GM21447 (cell line): ENCODE data around the gene RPH3AL.
"Not testable (repeated sequence)": the region's sequence is repeated elsewhere in the genome, so short reads cannot be mapped to it uniquely, and the experiment has no call there.

Experiments used
- ATAC-seq: cut with Tn5 transposase; IDR thresholded peaks from one replicate; pipeline ENCODE4 v1.9.1; 2021; ENCODE audit not compliant: unreplicated experiment

The RPH3AL gene

DNA sequence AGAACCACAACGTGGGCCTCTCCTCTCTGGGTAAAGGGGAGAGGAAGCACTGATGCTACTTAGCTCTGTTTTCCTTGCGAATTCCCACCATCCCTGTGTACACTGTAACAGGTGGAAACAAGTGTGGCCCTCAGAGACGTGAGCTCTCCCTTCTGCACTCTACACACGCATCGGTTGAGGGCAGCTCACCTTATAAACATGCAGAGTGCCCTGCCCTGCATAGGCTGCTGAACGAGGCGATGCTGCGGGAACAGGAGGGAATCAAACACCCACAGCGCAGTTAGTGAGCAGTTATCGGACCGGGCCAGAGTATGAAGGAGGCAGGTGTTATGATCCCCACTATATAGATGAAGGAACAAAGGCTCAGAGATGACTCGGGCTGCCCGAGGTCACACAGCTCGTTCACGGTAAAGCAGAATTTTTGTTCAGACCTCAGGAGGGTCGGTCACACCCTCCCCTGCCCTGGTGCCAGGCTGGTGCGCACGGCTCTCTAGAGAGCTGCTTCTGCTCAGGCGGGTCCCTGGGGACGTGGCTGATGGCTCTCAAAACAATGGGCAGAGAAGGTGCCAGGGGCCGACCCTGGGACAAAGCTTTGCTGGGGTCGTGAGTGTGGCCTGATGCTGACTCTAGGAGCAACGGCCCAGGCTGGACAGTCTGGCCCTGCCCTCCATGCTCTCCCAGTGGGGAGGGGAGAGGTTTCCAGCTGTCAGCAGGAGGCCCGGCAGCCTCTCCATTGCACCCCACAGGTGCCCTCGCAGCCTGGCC is 68.5 kb downstream of the RPH3AL start:
- no peak for ATAC-seq

DNA sequence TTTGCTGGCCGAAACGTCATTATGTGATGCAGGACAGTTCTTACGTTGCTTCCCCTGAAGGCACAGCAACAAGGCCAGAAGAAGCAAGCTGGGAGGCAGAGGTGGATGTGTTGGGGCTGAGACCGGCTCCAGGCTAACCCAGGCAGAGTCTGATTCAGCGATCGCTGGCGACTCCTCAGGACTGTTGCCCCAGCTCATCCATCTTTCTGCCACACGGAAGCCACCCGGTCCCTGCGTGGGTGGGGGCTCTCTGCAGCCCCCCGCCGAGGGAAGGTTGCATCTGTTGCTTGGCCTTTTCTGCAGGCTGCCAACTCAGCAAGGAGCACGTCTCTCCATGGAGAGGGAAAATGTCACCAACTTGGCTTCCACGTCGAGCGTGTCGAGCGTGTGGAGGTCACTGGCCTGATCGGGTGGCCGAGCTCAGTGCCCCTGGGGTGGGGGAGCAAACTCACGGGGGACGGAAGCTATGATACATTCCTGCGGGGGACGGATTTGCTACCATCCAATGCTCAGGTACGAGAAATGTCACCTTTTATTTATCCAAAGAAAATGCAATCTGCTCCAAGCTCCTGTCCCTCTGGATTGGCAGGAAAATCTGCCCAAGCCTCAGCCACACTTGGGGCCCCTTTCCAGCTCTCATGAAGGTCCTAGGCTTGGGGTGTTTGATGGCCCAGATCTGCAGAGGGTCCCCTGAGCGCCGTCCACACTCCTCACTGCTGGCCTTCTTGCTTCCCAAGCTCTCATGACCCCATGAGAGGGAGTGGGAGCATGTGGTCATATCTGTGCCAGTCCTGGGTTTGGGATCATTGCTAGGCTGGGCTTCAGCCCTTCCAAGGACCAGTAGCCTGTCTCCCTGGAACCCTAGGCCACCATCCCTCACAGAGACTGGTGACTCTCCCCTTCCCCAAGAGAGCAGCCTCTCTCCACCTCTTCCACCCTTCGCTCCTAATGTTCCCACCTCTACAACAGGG is 69.4 kb downstream of the RPH3AL start:
- no peak for ATAC-seq

DNA sequence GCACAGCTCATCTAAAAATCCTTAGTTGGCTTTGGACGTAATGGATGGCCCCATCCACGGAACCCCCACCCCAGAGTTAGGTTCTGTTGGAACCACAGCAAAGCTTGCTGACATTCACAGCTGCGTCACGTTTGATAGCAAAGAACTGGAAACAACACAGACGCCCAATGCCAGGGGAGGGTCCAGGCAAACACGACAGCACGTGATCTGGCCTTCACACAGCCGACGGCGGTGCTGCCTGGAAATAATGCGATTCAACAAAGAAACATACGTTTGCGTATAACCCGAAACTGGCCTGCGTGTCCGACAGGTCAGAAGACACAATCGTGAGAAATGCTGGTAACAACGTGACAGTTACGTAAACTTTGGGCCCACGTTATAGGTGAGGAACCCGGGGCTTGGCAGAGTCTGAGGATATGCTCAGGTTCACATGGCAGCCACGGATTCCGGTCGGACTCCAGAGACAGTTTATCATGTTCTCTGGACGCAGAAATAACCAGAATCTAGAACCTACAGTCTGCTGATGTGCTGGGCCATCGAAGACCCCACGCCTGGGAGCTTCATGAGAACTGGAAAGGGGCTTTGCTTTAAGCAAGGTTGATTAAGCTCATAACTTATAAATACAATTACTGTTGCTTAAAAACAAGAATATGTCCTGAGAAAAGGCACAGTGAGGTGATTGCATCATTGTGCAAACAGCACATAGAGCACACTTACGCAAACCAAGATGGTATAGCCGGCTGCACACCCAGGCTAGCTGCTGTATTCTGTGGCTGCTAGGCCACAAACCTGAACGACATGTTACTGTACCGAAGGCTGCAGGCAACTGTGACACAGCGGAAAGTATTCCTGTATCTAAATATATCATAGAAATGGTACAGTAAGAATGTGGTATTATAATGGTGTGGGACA is 70.4 kb downstream of the RPH3AL start:
- ATAC-seq, result no peak

DNA sequence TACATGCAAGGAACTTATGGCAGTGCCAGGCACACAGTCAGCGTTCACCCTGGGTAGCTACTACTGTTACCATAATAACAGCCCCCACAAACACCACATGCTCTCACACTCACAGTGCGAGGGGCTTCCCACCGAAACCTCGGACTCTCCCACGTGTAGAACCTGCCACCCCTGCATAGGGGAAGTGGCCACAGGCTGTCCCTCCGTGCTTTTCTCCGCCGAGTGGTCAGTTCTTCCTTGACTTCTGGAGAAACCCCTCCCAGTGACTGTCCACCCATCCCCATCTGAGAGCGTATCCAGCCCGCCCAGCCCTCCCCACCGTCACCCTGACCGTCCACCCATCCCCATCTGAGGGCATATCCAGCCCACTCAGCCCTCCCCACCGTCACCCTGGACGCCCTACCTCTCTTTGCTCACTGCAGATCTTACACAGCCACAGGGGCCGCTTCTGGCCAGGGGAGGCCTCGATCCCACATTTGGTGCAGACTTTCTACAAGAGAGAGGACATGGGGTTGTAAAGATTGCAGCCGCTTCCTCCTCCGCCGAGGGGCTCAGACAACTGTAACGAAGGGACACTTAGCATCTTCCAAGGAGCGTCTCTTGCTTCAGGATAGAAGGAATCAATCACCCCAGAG is 71.1 kb downstream of the RPH3AL start:
- ATAC-seq, result no peak

DNA sequence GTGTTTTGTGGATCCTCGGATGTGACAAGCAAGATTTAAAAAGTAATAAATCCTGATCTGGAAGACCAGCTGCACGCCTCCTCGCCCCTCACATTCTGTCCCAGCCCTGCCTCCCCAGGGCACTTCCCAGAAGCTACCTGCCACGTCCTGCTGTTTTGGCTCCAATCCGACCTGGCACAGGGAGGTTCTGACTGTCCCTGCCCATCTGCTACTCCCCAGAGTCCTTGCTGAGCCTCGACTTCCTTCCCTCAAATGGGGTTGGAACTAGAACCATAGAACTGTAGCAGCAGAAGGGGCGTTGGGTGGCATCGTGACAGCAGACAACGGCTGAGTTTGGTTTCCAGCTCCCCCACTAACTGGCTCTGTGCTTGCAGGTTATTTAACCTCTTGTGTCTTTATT is 71.7 kb downstream of the RPH3AL start:
- ATAC-seq, result no peak

DNA sequence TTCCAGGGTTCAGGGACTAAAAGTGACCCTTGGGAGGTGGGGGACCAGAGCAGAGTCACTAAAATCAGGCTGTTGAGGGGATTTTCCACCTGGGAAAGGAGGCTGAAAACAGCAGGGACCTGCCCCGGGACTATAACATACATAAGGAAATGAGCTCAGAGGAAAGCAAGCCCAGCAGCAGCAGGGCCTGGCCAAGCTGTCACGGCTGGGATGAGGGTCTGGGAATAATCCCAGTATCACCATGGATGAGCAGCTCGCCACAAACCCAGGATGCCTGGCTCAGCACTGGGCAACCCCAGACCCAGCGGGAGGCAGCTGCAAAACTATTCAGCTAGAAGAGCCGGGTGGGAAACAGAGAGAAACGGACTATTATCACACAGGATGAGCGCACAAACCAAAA is 72.4 kb downstream of the RPH3AL start:
- ATAC-seq, result no peak

DNA sequence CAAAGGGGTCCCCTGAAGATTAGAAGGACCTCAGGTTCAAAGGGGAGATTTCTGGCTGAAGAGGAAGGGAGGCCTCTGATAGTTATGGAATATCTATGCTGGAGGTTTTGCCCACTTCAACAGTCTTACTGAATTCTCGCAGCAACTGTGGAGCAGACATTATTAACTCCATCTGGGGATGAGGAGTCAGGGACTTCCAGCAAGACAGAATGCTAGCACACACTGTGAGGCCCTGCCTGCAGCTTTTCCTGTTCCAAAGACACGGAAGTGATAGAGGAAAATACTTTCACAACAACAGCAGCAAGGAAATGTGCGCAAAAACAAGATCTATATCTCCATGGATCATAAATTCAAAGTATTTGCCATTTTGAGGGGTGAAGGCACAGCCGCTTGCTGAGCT is 72.8 kb downstream of the RPH3AL start:
- ATAC-seq, result no peak

DNA sequence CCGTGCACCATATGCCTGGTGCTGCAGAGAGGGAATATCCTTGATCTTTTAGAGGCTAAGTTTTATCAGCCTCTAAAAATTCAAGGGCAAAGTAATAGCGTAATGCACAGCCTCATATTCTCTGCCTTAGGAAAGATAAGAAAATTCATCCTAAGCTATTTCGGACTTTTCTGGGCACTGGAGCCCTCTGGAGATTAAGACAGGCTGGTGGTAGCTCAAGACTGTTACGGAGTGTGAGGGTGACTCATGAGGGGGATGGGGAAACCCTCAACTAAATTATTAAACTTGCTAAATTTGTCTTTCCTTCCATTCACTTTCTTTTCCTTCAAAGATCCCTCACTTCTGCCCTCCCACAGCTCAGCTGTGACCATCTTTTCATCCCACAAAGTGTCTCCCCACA is 73.3 kb downstream of the RPH3AL start:
- no peak for ATAC-seq

DNA sequence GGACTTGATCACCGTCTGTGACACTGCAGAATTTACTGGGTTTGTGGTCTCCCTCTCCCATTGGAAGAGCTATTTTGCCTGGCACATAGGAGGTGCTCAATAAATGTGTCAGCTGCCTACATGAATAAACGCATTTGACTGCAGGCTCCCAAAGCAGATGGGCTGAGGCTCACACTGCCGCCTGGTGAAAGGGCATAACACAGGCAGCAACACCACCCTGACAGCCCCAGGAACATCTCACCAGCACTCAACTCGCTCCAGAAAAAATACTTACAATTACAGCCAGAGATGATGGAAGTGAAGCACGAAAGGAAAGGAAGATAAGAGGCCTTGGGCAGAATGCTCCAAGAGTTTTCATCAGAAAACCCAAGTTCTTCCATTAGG is 73.9 kb downstream of the RPH3AL start:
- ATAC-seq, result no peak

DNA sequence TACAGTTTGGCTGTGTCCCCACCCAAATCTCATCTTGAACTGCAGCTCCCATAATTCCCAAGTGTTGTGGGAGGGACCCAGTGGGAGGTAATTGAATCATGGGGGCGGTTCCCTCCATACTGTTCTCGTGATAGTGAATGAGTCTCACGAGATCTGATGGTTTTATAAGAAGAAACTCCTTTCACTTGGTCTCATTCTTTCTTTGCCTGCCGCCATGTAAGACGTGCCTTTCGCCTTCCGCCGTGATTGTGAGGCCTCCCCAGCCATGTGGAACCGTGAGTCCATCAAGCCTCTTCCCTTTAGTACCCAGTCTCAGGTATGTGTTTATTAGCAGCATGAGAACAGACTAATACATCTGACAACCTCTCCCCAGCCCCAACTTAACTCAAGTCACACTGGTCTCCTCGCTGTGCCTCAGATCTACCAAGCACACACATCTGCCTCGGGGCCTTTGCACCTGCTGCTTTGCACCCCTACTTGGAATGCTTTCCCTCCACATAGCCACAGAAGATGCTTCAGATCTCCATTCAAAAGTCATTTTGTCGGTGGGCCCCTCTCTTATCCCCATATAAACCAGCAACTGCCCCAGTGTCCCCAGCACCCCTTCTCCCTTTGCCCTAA is 74.4 kb downstream of the RPH3AL start:
- ATAC-seq, result no peak

DNA sequence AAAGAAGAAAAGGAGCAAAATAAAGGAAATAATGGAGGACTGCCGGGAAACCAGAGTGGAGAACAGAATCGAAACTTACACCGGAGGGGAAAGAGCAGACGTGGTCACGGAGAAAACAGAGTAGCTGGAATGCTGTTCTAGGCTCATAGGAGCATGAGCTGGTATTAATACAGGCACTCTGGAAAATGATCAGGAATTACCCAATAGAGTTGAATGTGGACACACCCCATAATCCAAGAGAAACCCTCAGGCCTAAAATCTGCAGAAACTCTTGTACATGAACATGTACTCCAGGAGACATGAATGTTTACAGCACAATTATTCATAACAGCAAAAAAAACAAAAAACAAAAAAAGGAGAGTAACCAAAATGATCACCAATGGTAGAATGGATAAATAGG is 77.7 kb downstream of the RPH3AL start:
- no peak for ATAC-seq

DNA sequence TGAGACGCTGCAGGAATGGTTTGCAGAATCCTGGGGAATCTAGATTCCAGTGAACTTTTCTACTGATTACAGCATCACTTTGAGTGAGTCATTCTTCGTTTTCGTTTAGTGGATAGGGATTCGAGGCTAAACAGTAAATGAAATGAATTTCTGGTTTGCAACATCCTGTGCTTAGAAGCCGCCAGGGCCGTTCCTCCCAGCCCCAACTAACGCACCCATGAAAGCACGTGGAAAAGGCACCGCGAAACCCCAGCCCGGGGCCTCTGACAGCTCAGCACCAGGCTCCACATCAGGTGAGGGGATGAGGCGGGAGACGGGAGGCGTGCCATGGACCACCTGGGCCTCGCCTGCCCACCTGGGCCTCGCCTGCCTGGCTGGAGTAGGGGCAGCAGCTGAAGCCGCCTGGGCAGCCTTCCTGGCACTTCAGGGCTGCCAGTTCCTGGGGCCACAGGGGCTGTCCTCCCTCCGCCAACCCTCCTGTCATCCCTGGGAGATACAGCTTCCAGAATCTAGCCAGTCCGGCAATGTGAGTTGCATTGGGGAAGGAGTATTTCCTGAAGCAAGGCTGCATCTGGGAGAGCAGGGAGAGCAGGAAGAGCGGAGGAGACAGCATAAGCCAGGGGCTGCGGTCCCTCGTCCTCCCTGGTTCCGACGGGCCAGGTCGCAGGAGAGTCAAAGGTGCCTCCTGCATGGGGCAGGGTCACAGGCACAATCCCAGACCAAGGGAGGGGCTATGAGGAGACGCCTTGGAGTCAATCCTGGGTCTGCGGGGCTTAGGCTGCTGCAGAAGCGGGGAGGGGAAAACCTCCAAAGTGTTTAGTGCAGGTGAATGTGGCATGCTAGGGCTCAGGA is 78.4 kb downstream of the RPH3AL start:
- ATAC-seq, result no peak

DNA sequence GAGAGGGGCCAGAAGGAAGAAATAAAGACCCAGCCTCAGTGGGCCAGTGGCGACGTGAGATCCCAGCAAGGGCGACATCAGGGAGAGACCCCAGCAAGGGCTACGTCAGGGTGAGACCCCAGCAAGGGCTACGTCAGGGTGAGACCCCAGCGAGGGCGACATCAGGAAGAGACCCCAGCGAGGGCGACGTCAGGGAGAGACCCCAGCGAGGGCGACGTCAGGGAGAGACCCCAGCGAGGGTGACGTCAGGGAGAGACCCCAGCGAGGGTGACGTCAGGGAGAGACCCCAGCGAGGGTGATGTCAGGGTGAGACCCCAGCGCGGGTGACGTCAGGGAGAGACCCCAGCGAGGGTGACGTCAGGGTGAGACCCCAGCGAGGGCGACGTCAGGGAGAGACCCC is 79.8 kb downstream of the RPH3AL start:
- not testable (repeated sequence) for ATAC-seq

DNA sequence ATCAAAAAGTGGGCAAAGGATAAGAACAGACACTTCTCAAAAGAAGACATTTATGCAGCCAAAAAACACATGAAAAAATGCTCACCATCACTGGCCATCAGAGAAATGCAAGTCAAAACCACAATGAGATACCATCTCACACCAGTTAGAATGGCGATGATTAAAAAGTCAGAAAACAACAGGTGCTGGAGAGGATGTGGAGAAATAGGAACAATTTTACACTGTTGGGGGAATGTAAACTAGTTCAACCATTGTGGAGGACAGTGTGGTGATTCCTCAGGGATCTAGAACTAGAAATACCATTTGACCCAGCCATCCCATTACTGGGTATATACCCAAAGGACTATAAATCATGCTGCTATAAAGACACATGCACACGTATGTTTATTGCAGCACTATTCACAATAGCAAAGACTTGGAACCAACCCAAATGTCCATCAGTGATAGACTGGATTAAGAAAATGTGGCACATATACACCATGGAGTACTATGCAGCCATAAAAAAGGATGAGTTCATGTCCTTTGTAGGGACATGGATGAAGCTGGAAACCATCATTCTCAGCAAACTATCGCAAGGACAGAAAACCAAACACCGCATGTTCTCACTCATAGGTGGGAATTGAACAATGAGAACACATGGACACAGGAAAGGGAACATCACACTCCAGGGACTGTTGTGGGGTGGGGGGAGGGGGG is 80.5 kb downstream of the RPH3AL start:
- not testable (repeated sequence) for ATAC-seq

DNA sequence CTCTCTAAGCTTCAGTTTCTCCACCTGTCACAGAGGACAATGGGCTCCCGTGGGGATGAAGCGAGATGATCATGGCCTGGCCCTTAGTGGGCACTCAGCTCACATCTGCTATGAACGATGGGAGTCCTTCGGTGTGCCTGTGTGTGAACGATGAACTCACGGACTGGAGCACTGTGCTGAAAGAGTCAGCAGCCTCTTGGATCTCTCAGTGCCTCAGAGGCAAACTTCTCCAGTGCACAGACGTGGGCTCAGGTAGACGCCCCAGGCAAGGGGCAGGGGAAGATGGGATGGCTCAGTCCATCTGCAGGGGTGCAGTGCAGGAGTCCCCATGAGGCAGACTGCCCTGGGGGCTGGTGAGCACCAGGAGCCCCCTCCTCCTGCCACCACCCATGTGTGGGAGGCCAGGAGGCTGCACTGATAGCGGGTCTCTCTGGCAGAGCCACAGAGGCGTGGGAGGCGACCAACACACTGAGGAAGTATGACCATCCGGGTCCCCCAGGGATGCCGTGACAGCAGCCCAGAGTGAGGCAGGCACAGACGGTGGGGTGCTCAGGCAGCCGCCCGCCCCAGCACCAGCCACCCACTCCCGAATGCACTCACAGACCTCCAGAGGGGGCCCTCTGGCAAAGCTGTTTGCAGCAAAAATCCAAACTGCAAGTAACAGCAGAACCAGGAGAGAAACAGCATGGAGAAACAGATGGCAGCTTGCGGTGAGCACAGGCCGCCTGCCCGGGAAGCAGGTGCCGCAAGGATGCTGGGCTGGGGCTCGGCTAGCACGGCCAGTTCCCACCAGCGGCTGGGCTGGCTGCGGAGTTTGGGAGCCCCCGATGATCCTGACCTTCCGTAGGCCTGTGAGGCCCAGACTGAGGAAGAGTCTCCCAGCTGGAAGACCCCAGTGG is 82.7 kb downstream of the RPH3AL start:
- no peak for ATAC-seq

DNA sequence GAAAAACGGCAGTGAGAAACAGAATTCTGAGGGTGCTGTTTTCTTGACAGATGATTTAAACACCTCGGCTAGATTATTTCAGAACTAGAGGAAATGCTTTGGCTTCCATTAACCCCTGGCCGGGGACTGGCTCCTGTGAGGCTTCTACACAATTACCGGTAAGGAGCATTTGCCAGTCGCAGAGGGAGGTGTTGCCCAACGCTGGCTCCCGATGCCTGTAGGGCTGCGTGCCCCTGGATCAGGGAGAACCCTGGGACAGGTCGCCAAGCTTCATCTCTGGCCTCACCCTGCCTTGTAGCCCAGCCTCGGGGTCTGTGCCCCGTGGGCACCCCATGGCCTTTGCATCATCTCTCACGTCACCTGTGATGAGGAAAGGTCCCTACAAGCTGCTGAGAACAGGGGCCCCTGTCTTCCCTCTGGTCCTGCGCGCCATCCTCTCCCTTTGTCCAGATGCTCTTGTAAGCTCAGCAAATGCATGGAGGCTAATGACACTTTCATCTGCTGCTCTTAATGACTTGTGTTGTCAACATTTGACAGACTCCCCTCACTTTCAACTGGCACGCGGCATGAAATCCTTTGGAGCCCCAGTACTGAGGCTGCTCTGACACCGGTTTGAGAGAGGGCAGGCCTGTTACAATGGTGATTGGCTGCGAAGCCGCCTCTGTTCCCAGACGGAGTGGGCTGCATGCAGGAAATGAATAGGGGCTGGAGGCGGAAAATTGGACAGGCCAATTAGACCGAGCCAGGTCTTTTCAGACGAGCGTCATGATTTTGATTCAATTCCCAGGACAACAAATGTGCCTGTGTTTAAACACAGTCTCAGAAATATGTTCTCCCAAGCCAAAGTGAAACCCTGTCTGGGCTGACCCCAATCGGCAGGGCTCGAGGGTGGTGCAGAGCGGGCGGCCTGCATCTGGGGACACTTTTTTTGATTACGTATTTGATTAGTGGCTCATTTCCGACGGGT is 85.6 kb downstream of the RPH3AL start:
- ATAC-seq, result no peak

DNA sequence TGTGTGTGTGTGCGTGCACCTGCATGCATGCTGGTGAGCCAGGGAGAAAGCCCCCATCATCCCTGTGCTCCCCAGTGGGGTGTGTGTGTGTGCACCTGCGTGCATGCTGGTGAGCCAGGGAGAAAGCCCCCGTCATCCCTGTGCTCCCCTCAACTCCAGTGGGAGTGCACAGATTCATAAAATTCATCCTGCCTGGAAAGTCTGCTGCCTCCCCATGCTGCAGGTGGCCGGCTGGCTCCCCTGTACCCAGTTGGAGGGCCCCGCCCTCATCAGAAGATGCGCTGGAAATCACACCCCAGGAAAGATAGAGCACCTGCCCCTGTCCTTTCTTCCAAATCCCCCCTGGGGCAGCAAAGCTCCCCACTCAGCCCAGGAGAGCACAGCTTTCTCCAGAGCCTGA is 86.4 kb downstream of the RPH3AL start:
- ATAC-seq, result no peak
